Fibroblast of mammary gland (primary cell): ENCODE measurements around the gene PCDHGB5.

Experiments
- DNase-seq: peaks from one replicate; pipeline ENCODE4 v3.0.0-alpha.2; 2010; ENCODE audit warnings: low read depth
- H3K4me3 ChIP-seq: 2 replicates; pipeline ENCODE4 v1.5.1; 2011; ENCODE audit warnings: low read depth, mild to moderate bottlenecking, low read length, moderate library complexity; ENCODE audit not compliant: control insufficient read depth
- CTCF ChIP-seq: conservative IDR thresholded peaks from 2 replicates; pipeline ENCODE4 v1.5.1; 2011; ENCODE audit warnings: low read depth, low read length, inconsistent platforms; ENCODE audit not compliant: control insufficient read depth, insufficient read depth

PCDHGB5 gene

DNA sequence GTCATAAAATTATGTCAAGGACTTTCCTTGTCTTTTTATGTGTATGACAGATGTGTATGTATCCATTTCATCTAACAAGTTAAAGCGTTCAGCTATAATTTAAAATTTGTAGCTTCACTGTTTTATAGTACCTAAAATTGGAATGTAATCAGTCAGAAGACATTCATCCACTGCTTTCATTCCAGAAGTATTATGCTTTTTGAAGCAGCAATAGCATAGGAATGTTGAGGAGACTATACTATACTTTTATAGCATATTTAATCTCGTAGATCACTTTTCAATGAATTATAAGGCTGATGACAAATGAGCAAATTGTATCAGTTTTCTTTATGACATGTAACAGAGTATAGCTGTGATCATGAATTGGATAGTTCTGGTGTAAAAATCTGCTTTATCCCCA, 39.5 kb downstream of the PCDHGB5 start:
- no peak for TF ChIP-seq CTCF
- DNase-seq, result no peak

DNA sequence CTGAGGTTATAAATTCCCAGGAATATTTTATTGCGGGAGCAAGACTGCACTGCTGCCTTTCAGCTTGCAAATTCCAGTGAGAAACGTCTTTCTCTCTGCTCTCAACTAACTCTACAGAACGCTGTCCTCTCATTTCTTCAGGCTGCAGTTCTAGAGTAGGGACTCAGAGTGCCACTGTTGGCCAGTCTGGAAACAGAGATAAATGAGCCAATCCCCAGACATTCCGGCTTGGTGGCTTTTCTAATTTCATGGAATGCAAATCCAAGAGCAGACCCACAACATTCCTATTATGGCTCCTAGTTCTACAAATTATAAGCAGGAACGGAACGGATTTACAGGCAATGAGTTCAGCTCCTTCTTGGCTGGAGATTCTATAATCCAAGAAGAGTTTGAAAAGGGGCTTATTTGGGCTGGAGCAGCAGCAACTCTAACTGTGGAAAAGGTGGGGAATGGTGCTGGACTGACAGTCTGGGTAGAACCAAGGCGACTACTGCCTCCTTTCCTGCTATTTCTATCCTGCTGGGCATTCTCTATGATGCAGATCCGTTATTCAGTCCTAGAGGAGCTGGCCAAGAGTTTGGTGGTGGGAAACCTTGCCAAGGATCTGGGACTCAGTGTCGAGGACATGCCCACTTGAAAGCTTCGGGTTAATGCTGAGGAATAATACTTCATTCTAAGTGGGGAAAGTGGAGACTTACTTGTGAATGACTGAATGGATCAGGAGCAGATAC, 41.8 kb downstream of the PCDHGB5 start:
- no peak overlapping the region for H3K4me3 ChIP-seq
- DNase-seq, result no peak
- no peak for TF ChIP-seq CTCF

More for the DNA sequence above, 39.5 kb downstream of the PCDHGB5 start:
- no peak overlapping the region for H3K4me3 ChIP-seq

DNA sequence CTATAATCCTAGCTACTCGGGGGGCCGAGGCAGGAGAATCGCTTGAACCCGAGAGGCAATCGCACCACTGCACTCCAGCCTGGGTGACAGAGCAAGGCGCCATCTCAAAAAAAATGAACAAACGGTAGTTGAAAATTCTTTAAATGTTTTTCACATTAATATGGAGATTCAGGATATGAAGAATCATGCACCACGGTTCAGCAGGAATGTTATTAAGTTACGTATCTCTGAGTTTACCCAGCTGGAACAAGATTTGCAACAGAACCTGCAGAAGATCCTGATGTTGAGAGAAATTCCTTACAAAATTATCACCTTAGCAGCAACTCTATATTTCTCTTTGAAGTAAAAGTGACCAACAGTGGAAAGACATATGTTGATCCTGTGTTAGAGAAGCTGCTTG, 42.6 kb downstream of the PCDHGB5 start:
- no peak for TF ChIP-seq CTCF
- no peak for DNase-seq
- no peak overlapping the region for H3K4me3 ChIP-seq

GRCh38 chr5:141441571-141442170, 43.9 kb downstream of the PCDHGB5 start:
- TF ChIP-seq CTCF, result no peak
- no peak overlapping the region for H3K4me3 ChIP-seq
- no peak for DNase-seq
